Dermis microvascular lymphatic vessel endothelial cell (primary cell): Measurements from ENCODE around the gene RHEB. TPM values are rescaled to one million over a fixed set of nuclear protein-coding genes. Genes with fewer than 3 reads are reported as not detected.
"Not testable (repeated sequence)": the region's sequence is repeated elsewhere in the genome, so short reads cannot be mapped to it uniquely, and the experiment has no call there.

Source experiments
- DNase-seq, 2 donors: peaks; one replicate each; pipeline versions ENCODE4 v3.0.0 to v3.0.0-alpha.2; 2010; ENCODE audit warnings: low read depth in 2 of 2
- total RNA-seq: library from RNA; depleted of rRNA; stranded (reverse); fragments of >200 nt; gene quantifications from 2 replicates; pipeline ENCODE4 v1.2.1, GENCODE V29; 2014

Gene RHEB
- 52.7 and 53.4 TPM in 2 replicates for total RNA-seq

- DNase-seq, result peak; percentile 98 to 100
Observed at GRCh38 chr7:151519765-151520418, at the start of gene RHEB. RHEB (minus strand) TSS chr7:151519895; CDS start chr7:151519511, 384 bp downstream.

DNA sequence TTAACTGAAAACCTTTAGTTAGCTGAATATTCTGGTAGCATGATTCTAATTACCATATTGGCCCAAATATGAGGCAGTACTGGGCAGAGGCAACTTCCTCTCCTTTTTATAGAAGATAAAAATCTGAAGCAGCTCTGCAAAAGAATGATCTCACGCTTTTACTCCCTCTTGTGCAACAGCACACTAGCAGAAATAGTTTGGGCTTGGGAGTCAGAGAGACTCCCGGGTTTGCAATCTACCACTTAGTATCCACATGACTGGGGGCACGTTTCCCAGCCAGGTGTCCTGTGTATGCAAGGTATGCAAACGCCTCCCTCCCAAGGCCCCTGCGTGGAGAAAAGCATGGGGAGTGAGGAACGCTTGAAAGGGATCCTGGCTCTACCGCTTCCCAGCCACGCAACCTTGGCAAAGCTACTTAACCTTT, 47.2 kb upstream of the RHEB start:
- DNase-seq, result no peak

DNA sequence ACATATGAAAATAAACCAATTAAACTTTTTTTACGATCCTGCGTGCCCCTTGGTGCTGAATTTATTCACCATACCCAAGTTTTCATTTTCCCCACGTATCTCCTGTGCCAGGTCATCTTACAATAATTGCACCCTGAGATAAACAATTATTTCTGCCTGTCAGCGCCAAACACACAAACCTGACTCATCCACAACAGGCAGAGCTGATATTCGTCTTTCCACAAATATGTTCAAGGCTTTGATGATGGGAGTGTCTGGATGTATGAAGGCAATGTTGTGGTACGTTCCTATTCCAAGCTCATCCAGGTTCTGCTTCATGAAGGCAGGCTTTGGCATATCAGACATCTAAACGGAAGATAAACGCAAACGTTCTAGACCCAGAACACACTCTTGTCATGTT, 45.8 kb upstream of the RHEB start:
- DNase-seq, result no peak

- DNase-seq, result no peak
Observed at GRCh38 chr7:151560243-151560642, 40.5 kb upstream of the RHEB start.

DNA sequence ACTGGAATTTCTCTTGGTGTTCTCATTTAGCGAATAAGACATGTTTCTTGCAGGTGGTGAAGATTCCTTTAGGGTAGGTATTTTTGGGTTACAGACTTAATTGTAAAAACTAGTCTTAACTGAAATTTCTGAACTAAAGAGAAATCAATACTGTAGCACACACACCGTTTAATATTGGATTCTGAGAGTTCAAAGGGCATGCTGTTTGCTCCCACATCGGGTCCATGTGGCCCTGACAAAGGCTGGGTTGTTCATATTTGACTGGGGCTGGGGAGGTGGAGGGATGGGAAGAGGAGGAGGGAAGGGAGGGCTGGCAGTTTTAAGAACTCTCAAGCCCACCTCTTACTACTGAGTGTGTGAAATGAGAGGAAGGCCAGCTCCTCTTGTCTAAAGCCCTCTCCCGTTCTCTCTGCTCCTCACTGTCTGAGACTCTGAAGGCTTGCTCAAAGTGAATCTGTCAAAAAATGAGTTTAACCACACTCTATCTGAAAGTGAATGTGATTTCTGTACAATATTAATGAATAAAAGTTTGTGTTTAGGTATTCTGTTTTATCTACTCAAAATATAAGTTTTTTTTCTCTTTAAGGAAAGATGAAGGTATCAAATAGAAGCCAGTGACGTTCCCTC, 40.0 kb upstream of the RHEB start:
- no peak for DNase-seq

DNA sequence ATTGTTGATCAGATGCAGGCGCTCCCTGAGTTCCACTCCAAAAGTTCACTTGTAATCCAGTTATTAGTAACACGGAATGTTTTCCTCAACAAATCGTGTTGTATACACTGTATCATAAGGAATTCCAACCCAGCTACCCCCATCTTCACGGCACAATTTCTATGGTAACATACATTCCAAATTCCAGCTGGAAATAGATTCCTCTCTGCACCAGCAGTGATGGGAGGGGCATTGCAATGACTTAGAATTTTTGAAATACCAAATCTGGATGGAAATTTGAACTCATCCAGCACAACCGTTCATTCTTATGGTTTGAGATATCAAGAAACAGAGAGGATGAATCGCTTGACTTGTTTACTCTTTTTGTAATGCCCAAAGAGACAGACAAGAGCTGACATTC, 38.9 kb upstream of the RHEB start:
- no peak for DNase-seq

GRCh38 chr7:151556592-151556991, 36.9 kb upstream of the RHEB start:
- no peak for DNase-seq

- DNase-seq, result no peak
Observed at GRCh38 chr7:151553356-151553755, 33.7 kb upstream of the RHEB start.

DNA sequence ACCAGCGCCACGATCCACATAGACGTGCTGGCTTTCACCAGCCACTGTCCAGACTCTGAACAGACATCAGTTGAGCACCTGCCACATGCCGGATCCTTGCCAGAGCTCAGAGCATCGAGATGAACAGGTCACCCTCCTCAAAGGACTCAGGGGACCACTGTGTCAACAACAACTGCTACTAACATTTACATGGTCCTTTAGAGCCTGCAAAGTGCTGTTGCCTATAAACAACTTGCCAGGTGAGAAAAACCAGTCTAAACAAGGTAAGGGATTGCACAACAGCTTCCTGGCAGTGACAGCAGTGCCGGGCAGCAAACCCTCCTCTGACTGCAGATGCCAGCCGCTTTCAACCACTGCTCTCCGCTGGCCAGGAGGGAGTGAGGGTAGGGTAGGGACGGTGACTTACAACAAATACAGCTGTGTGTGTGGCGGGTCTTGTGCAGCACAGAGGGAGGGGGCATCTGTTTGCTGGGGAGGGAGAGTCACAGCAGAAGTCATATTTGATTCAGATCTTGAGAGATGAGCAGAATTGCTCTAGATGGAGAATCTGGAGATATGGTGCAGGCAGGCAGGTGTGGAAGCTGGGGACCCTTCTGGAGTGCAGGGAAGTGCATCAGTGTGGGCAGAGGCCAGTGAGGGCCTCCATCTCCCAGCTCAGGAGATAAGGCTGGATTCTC, 32.8 kb upstream of the RHEB start:
- no peak for DNase-seq

DNA sequence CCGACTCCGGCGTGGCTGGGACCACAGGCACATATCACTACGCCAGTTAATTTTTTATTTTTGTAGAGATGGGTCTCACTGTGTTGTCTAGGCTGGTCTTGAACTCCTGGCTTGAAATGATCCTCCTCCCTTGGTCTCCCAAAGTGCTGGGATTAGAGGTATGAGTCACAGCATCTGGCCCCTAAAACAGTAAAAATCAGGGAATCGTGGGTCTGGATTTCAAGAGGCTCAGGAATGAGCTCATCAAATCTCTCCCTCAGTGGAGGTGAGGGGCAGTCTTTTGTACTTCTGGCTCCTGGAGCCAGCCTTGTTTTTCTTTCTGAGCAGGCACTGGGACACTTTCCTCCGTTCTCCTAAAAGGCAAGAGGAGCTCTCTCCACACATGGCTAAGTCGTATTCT, 32.1 kb upstream of the RHEB start:
- no peak for DNase-seq

DNA sequence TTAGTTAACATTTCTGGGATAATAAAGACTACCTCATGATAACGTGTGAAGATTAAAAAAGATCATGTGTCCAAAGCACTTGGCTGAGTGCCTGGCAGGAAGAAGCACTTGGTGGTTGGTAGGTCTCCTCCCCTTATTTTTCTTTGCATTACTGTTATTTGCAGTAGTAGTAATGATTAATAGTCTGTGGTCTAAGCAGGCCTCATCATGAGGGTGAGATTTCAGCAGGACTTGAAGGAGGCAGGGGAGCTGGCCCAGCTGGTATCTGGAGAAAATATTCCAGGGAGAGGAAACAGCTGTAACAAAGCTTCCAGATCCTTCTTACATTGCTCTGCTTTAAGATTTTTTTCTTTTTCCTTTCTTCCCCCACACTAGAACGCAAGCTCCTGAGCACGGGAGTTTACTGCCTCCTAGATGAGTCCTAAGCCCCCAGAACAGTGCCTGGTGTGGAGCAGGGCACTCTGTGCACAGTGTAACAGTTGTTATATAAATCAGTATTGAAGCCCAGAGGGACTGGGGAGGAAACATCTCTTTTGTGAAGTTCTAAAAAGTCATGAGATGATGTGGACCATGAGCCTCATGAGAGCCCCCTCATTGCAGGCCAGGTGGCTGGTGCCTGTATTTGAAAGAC, 31.1 kb upstream of the RHEB start:
- DNase-seq, result peak; percentile 40 to 72

DNA sequence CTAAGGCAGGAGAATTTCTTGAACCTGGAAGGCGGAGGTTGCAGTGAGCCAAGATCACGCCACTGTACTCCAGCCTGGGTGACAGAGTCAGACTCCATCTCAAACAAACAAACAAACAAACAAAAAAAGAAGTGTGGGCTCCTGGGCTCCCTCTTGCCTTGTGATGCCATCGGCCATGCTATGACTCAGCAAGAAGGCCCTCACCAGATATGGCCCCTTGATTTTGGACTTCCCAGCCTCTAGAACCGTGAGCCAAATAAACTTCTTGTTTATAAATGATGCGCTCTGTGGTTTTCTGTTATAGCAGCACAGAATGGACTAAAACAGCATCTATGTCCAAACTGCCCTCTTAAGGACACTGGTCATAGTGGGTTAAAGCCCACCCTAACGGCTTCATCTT, 29.9 kb upstream of the RHEB start:
- DNase-seq, result no peak

- no peak for DNase-seq
Observed at GRCh38 chr7:151549083-151549482, 29.4 kb upstream of the RHEB start.

- no peak for DNase-seq
Observed at GRCh38 chr7:151544183-151544582, 24.5 kb upstream of the RHEB start.

DNA sequence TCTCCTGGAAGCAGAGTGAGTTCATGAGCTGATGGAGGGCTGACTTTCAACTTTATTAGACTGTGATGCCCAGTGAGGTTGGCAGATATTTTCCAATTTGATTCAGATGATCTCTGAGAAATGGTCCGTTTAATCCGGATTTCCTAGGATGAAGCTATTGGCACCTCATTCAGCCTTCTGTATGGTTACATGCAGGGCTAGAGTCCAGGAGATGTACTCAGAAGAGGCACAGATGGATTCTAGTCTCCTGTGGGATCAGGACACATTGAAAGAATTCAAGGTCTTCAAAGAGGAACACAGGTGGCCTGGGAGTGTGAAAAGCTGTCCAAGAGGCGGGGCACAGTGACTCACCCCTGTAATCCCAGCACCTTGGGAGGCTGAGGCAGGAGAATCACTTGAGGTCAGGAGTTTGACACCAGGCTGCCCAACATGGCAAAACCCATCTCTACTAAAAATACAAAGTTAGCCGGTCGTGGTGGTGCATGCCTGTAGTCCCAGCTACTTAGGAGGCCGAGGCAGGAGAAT, 23.0 kb upstream of the RHEB start:
- no peak for DNase-seq

DNA sequence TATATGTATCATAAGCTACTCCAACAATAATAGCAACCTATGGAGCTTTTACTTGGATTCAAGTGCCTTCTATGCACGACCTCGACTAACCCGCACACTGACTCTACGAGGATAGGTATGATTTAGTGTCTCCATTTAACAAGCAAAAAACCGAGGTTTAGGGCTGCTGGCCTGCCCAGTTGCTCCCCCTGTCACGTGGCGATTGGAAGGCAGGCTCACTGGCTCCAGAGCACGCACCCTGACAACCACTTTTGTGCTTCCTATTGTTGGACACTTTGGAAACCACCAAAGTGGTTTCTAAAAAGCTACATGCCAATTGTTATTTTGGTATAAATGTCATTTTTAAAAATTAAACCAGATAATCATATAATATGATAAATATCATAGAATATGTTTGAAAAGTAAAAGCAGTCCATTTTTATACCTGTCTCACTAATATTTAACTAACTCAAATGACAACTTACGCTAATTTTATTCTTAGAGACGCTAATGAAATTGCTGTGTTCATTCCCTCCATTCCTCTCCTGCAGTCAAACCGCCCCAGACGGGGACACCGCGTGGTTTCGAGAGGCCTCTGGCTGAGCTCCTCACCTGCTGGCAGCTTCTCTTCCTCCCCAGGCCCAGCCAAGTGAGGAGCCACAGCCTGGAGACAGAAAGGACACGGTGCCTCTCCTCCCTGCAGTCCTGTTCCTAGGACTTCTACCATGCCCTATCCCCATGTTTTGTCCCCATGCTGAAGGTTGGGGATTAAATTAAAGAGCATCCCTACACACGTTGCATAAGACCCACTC, 22.2 kb upstream of the RHEB start:
- no peak for DNase-seq

DNA sequence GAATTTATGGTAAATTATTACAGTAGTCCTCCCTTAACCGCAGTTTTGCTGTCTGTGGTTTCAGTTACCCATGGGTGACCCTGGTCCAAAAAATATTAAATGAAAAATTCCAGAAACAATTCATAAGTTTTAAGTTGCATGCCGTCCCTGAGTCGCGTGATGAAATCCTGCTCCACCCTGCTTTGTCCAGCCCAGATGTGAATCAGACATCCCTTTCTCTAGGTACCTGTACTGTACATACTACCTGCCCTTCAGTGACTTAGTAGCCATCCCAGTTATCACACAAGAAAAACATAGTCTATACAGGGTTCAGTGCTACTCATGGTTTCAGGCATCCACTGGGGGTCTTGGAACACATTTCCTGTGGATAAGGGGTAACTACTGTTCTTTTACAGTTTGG, 20.5 kb upstream of the RHEB start:
- DNase-seq, result no peak

DNA sequence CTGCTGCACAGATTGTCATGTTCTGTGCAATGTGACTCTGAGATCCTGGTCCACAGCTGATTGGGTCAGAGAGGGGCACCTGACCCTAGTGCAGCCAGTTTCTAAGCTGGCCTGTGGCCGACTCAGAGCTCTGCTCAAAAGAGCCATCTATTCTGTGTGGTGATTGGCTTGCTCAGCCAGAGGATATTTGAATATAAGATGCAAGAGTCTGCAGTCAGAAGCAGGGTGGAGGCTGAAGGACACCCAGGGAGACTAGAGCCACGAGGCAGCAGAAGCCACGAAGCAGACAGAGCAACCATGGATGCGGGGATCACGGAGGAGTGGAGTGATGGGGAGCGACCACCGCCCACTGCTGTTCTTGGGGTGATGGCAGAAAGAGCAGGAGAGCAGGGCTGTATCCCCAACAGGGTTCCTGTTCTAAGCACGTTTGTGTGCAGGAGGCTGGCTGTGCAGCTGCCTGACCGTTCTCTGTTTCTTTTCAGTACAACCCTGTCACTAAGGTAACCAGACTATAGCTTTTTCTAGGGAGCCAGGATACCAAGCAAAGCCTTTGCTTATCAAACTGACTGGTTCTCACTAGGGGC, 19.5 kb upstream of the RHEB start:
- no peak for DNase-seq

- no peak for DNase-seq
Observed at GRCh38 chr7:151537818-151538561, 18.3 kb upstream of the RHEB start.

DNA sequence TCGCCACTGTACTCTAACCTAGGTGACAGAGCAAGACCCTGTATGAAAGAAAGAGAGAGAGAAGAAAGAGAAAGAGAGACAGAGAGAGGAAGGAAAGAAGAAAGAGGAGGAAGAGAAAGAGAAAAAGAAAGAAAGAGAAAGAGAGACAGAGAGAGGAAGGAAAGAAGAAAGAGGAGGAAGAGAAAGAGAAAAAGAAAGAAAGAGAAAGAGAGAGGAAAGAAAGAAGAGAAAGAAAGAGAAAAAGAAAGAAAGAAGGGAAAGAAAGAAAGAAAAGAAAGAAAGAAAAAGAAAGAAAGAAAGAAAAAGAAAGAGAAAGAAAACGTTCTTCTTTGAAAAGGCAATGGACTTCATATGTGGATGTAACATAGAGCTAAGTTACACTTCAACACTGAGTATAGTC, 16.5 kb upstream of the RHEB start:
- DNase-seq, result not testable (repeated sequence)
